HG02759 (cell line): ENCODE results near the gene MUC7.
"Not testable (repeated sequence)": the region's sequence is repeated elsewhere in the genome, so short reads cannot be mapped to it uniquely, and the experiment has no call there.

Experiments used
- ATAC-seq: cut with Tn5 transposase; IDR thresholded peaks from one replicate; pipeline ENCODE4 v1.9.1; 2021; ENCODE audit warnings: mild to moderate bottlenecking, moderate library complexity; ENCODE audit not compliant: unreplicated experiment

Gene MUC7

GRCh38 chr4:70471897-70472296 is at the start of gene MUC7:
Gene MUC7 (plus strand): TSS chr4:70472197. CDS start chr4:70474022, 1,825 bp downstream.
- ATAC-seq: no peak

GRCh38 chr4:70425306-70425705 is 46.7 kb upstream of the MUC7 start:
- ATAC-seq: no peak

GRCh38 chr4:70426789-70427188 is 45.2 kb upstream of the MUC7 start:
- no peak for ATAC-seq

- ATAC-seq: no peak
Observed at GRCh38 chr4:70437197-70437596, 34.8 kb upstream of the MUC7 start.

GRCh38 chr4:70442474-70442873 is 29.5 kb upstream of the MUC7 start:
- ATAC-seq: no peak

- ATAC-seq: no peak
Observed at GRCh38 chr4:70443329-70443728, 28.7 kb upstream of the MUC7 start.

GRCh38 chr4:70449220-70449619 is 22.8 kb upstream of the MUC7 start:
- ATAC-seq: peak; percentile 71

- no peak for ATAC-seq
Observed at GRCh38 chr4:70452946-70453345, 19.1 kb upstream of the MUC7 start.

- ATAC-seq: no peak
Observed at GRCh38 chr4:70463335-70463734, 8.7 kb upstream of the MUC7 start.

GRCh38 chr4:70473679-70474078 is 1.7 kb downstream of the MUC7 start:
- ATAC-seq: no peak

GRCh38 chr4:70488748-70489147 is 16.8 kb downstream of the MUC7 start:
- no peak for ATAC-seq

GRCh38 chr4:70496231-70496630 is 24.2 kb downstream of the MUC7 start:
- no peak for ATAC-seq

GRCh38 chr4:70501838-70502237 is 29.8 kb downstream of the MUC7 start:
- not testable (repeated sequence) for ATAC-seq

- ATAC-seq: no peak
Observed at GRCh38 chr4:70504733-70505132, 32.7 kb downstream of the MUC7 start.

- ATAC-seq: peak; percentile 96
Observed at GRCh38 chr4:70505151-70505748, 33.3 kb downstream of the MUC7 start.

GRCh38 chr4:70508801-70509200 is 36.8 kb downstream of the MUC7 start:
- no peak for ATAC-seq

GRCh38 chr4:70511365-70511764 is 39.4 kb downstream of the MUC7 start:
- no peak for ATAC-seq

GRCh38 chr4:70515367-70516250 is 43.6 kb downstream of the MUC7 start:
- ATAC-seq: no peak

- ATAC-seq: no peak
Observed at GRCh38 chr4:70518269-70518668, 46.3 kb downstream of the MUC7 start, which contains the start of gene AMTN. Gene AMTN (plus strand): TSS chr4:70518569. CDS start chr4:70518778, 209 bp downstream.

- no peak for ATAC-seq
Observed at GRCh38 chr4:70518716-70519115, 46.7 kb downstream of the MUC7 start.

GRCh38 chr4:70522626-70523025 is 50.6 kb downstream of the MUC7 start:
- no peak for ATAC-seq

- no peak for ATAC-seq
Observed at GRCh38 chr4:70530997-70531396, 59.0 kb downstream of the MUC7 start.
